ENCODE measurements around the gene FBXW7.

GRCh38 chr4:152464030-152464823 is 71.7 kb downstream of the FBXW7 start:
- TF ChIP-seq TCF12 (IDR thresholded peaks at IDR 0.05) (no peak), USF2 (IDR thresholded peaks at IDR 0.05; ENCODE audit: borderline replicate concordance, low read depth, low read length) (no peak), POLR2AphosphoS5 (IDR thresholded peaks at IDR 0.05; ENCODE audit: low read depth, low read length) (no peak)
